IPS-NIHi11 (cell line): ENCODE measurements around the gene INHBB.
"Not testable (repeated sequence)": the region's sequence is repeated elsewhere in the genome, so short reads cannot be mapped to it uniquely, and the experiment has no call there.

ENCODE experiments used
- DNase-seq: peaks from one replicate; pipeline ENCODE4 v3.0.0; 2012; ENCODE audit warnings: mixed read lengths, low spot score

The INHBB gene

GRCh38 chr2:120316071-120316470 lies 29.9 kb upstream of the INHBB start:
- DNase-seq = no peak

GRCh38 chr2:120316528-120317179 lies 29.3 kb upstream of the INHBB start:
- DNase-seq = no peak

GRCh38 chr2:120317180-120317533 lies 28.8 kb upstream of the INHBB start:
- DNase-seq = no peak

GRCh38 chr2:120317916-120318315 lies 28.0 kb upstream of the INHBB start:
- DNase-seq = no peak

- no peak for DNase-seq
These were observed 27.3 kb upstream of the INHBB start for GRCh38 chr2:120318626-120319025.

- no peak for DNase-seq
These were observed 26.8 kb upstream of the INHBB start for GRCh38 chr2:120319123-120319522.

- DNase-seq = no peak
These were observed 26.1 kb upstream of the INHBB start for GRCh38 chr2:120319686-120320317.

GRCh38 chr2:120320318-120320851 lies 25.6 kb upstream of the INHBB start:
- no peak for DNase-seq

GRCh38 chr2:120320887-120321556 lies 24.9 kb upstream of the INHBB start:
- DNase-seq = not testable (repeated sequence)

- DNase-seq = no peak
These were observed 24.1 kb upstream of the INHBB start for GRCh38 chr2:120321721-120322284.

- DNase-seq = no peak
These were observed 23.6 kb upstream of the INHBB start for GRCh38 chr2:120322329-120322728.

GRCh38 chr2:120323214-120323613 lies 22.7 kb upstream of the INHBB start:
- no peak for DNase-seq

GRCh38 chr2:120323807-120324399 lies 22.0 kb upstream of the INHBB start:
- DNase-seq = no peak

GRCh38 chr2:120324933-120325332 lies 21.0 kb upstream of the INHBB start:
- DNase-seq = no peak

- no peak for DNase-seq
These were observed 19.9 kb upstream of the INHBB start for GRCh38 chr2:120326066-120326465.

- DNase-seq = no peak
These were observed 14.8 kb upstream of the INHBB start for GRCh38 chr2:120330946-120331822.

GRCh38 chr2:120331903-120332302 lies 14.0 kb upstream of the INHBB start:
- DNase-seq = no peak

- no peak for DNase-seq
These were observed 13.6 kb upstream of the INHBB start for GRCh38 chr2:120332384-120332783.

GRCh38 chr2:120334068-120334467 lies 11.9 kb upstream of the INHBB start:
- DNase-seq = no peak

- DNase-seq = no peak
These were observed 9.2 kb upstream of the INHBB start for GRCh38 chr2:120336749-120337148.

- no peak for DNase-seq
These were observed 7.9 kb upstream of the INHBB start for GRCh38 chr2:120338015-120338414.

GRCh38 chr2:120341977-120342376 lies 4.0 kb upstream of the INHBB start:
- no peak for DNase-seq
